ENCODE results near the gene EPS8L3. TPM values are rescaled to one million over a fixed set of nuclear protein-coding genes. Genes with fewer than 3 reads are reported as not detected.

Gene EPS8L3
- total and polyA plus RNA-seq, 9 of the 15 experiments (the other 6 are each of a cell fraction or from before 2014, with no cell fraction given) = 0.09 to 0.42 (median 0.14) TPM; not detected in 5

DNA sequence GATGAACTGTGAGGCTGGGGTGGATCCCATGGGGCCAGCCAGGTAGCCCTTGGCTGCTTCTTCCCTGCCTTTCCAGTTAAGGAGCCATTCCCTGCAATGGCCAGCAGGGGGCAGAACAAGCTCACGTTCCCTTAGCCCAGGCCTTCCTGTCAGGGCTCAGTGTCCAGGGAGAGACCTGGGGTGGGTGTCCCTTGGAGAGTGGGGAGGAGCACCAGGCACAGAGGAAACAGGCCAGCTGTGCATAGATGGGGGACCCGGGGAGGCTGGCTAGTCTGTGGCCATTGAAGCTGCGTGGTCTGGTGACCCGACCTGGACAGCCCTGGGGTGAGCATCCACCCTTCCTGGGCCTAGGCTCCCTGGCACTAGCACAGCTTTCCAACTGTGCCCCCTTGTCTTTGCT lies 13.2 kb upstream of the EPS8L3 start (continued):
- TF ChIP-seq, protein P1, sequence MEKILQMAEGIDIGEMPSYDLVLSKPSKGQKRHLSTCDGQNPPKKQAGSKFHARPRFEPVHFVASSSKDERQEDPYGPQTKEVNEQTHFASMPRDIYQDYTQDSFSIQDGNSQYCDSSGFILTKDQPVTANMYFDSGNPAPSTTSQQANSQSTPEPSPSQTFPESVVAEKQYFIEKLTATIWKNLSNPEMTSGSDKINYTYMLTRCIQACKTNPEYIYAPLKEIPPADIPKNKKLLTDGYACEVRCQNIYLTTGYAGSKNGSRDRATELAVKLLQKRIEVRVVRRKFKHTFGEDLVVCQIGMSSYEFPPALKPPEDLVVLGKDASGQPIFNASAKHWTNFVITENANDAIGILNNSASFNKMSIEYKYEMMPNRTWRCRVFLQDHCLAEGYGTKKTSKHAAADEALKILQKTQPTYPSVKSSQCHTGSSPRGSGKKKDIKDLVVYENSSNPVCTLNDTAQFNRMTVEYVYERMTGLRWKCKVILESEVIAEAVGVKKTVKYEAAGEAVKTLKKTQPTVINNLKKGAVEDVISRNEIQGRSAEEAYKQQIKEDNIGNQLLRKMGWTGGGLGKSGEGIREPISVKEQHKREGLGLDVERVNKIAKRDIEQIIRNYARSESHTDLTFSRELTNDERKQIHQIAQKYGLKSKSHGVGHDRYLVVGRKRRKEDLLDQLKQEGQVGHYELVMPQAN (IDR thresholded peaks at IDR 0.05; ENCODE audit: borderline replicate concordance) = no peak
- TF ChIP-seq PML (IDR thresholded peaks at IDR 0.05; ENCODE audit: low read length) (no peak), ZNF140 (CRISPR knock-in tag; IDR thresholded peaks at IDR 0.05) (no peak), PHB2 (IDR thresholded peaks at IDR 0.05; ENCODE audit: low read depth) (no peak), ZNF512 (tag; IDR thresholded peaks at IDR 0.05) (no peak), PKNOX1 (IDR thresholded peaks at IDR 0.05) (no peak), ELK1 (CRISPR knock-in tag; IDR thresholded peaks at IDR 0.05) (no peak), CBX1 (IDR thresholded peaks at IDR 0.05; ENCODE audit: low read depth) (0 out of 2 replicates have a peak, but pooled peaks have one; percentile 28), SMAD4 (CRISPR knock-in tag; conservative IDR thresholded peaks at IDR 0.05) (peak; percentile 52), PTTG1 (tag; IDR thresholded peaks at IDR 0.05; ENCODE audit: low read depth) (no peak), ZEB2 (IDR thresholded peaks at IDR 0.05) (no peak), ZNF23 (CRISPR knock-in tag; IDR thresholded peaks at IDR 0.05) (no peak), HIVEP1 (CRISPR knock-in tag; IDR thresholded peaks at IDR 0.05) (no peak), BMI1 (IDR thresholded peaks at IDR 0.05; ENCODE audit: low read length) (no peak)
- TF ChIP-seq, protein P2, sequence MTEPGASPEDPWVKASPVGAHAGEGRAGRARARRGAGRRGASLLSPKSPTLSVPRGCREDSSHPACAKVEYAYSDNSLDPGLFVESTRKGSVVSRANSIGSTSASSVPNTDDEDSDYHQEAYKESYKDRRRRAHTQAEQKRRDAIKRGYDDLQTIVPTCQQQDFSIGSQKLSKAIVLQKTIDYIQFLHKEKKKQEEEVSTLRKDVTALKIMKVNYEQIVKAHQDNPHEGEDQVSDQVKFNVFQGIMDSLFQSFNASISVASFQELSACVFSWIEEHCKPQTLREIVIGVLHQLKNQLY (CRISPR knock-in tag; conservative IDR thresholded peaks at IDR 0.05) = no peak
- TF ChIP-seq, protein P3, sequence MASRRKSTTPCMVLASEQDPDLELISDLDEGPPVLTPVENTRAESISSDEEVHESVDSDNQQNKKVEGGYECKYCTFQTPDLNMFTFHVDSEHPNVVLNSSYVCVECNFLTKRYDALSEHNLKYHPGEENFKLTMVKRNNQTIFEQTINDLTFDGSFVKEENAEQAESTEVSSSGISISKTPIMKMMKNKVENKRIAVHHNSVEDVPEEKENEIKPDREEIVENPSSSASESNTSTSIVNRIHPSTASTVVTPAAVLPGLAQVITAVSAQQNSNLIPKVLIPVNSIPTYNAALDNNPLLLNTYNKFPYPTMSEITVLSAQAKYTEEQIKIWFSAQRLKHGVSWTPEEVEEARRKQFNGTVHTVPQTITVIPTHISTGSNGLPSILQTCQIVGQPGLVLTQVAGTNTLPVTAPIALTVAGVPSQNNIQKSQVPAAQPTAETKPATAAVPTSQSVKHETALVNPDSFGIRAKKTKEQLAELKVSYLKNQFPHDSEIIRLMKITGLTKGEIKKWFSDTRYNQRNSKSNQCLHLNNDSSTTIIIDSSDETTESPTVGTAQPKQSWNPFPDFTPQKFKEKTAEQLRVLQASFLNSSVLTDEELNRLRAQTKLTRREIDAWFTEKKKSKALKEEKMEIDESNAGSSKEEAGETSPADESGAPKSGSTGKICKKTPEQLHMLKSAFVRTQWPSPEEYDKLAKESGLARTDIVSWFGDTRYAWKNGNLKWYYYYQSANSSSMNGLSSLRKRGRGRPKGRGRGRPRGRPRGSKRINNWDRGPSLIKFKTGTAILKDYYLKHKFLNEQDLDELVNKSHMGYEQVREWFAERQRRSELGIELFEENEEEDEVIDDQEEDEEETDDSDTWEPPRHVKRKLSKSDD (conservative IDR thresholded peaks at IDR 0.05; ENCODE audit: low read length) = 0 out of 2 replicates have a peak, but pooled peaks have one; percentile 53
- TF ChIP-seq, protein P4, sequence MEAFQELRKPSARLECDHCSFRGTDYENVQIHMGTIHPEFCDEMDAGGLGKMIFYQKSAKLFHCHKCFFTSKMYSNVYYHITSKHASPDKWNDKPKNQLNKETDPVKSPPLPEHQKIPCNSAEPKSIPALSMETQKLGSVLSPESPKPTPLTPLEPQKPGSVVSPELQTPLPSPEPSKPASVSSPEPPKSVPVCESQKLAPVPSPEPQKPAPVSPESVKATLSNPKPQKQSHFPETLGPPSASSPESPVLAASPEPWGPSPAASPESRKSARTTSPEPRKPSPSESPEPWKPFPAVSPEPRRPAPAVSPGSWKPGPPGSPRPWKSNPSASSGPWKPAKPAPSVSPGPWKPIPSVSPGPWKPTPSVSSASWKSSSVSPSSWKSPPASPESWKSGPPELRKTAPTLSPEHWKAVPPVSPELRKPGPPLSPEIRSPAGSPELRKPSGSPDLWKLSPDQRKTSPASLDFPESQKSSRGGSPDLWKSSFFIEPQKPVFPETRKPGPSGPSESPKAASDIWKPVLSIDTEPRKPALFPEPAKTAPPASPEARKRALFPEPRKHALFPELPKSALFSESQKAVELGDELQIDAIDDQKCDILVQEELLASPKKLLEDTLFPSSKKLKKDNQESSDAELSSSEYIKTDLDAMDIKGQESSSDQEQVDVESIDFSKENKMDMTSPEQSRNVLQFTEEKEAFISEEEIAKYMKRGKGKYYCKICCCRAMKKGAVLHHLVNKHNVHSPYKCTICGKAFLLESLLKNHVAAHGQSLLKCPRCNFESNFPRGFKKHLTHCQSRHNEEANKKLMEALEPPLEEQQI (IDR thresholded peaks at IDR 0.05) = no peak
